NCI-H748 (cell line): Measurements from ENCODE around the gene SFTPA2.
"Not testable (repeated sequence)": the region's sequence is repeated elsewhere in the genome, so short reads cannot be mapped to it uniquely, and the experiment has no call there.

Experiments
- DNase-seq: peaks from one replicate; lab custom pipeline; 2025; ENCODE audit not compliant: unreplicated experiment; lab: John Stamatoyannopoulos, UW

The SFTPA2 gene

DNA sequence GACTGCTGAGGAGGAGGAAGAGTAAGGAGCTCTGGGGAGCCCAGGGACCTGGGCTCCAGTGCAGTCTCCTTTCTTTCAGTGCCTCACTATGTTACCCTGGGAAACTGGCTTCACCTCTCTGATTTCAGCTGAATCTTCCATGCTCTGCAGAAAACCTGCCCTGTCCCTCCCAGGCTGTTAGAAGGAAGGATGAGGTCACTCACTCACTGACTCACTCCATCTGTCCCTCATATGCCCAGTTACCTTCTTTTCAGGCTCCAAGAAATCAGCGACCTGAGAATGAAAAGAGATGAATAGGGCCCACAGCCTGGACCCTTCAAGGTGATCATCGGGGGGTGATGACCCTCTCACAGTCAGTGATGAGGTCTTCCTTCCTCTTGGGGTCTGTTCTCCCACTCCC lies 481 bp downstream of the SFTPA2 start:
- no peak for DNase-seq

DNA sequence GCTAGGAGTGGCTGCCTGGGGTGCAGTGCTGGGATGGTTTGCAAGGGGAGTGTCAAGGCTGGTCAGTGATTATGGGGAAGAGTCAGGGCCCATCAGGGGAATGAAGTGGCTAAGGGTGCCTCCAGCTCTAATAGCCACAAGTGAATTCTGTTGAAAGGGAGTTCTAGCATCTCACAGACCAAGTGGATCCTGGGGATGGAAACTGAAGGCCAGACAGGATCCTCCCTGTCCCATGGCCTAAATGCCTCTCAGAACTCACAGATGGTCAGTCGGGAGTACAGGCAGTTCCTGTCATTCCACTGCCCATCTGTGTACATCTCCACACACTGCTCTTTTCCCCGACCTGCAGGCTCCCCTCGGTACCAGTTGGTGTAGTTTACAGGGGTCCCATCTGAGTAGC lies 3.2 kb downstream of the SFTPA2 start:
- not testable (repeated sequence) for DNase-seq

DNA sequence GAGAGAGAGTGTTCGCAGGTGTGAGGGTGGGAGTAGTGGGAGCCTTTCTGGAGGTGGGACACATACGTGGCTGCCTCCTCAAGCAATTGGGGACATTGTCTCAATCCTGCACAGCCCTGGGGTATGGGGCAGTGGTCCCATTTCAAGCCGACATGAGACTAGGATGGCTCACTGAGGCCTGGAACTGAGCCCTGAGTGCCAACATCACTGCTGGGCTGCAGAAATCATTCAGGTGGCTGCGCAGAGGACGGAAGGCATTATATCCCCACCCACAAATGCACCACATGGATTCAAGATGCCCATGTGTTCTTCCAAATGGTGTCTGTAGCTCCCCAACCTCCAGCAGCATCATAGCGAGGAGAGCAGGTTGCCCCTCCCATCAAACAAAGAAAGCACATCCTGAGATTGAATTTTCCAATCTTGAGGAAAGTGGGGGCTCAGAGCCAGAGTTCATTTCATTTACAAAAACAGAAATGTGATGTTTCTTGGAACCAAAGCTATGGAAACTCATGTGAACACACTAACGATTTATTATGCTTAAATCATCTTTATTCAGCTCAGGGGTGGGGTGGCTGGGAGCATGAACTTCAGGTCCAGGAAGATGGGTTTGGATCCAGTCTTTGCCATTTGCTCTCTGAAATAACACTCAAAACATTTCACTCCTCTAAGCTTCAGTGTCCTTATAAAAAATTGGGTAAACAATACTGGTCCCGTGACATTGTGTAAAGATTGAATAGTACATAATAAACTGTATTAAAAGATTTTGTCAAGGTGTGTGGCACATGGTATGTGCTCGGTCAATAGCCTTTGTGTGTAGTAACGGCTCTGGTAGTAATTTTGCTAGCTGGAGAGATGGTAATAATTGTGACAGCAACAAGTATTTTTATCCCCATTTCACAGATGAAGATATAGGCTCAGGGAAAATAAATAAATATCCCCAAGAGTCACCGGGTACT lies 4.6 kb downstream of the SFTPA2 start:
- DNase-seq, result no peak

DNA sequence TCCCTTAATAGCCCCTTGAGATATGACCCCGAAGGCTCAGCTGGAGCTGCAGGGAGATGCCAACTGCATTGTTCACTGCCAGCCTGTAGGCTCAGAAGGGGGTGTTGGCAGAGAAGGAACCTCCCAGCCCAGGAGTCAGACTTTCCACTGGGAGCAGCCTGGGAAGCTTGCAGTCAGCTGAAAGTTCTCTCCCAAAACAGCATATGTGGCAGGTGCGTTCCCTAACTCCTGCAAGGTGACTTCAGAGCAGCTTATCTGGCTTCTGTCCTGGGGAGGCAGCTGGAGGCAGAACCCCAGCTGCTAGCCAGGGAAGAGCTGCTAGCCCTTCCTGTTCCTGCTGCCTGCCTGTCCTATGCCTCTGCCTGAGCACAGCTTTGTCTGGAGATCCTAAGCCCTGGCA lies 8.1 kb downstream of the SFTPA2 start:
- no peak for DNase-seq

DNA sequence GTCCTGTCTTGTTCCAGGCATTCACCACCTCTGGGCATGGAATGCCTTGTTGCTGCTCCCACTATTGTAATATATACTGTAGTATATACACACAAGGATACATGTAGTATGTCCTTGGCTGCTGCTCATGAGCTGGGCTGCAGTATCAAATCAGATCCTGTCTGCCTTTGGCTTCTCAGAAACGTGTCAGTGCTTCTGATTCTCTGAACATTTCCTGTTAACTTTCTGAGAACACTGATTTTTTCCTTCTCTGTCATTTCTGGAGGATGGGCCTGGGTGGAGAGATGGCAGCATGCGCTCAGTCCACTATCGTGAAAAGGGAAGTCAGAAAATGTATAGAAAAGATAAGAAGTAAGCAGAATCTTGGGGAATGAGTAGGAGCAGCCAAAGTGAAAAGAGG lies 12.2 kb downstream of the SFTPA2 start:
- DNase-seq, result no peak

DNA sequence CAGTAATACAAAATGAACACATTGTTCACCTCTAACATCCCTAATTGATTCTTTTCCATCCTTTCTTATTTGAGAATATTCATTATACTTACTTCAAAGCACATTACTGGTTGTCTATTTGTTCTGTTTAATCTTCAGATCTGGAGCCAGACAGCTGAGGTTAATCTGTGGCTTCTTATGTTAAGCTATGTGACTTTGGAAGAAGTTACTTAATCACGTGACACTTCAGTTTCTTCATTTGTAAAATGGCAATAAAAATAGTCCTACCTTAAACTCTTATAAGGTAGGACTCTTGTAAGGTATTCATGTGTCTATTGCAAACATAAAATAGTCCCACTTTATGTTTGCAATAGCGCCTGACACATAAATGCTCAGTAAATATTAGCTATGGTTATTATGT lies 13.1 kb downstream of the SFTPA2 start:
- not testable (repeated sequence) for DNase-seq

DNA sequence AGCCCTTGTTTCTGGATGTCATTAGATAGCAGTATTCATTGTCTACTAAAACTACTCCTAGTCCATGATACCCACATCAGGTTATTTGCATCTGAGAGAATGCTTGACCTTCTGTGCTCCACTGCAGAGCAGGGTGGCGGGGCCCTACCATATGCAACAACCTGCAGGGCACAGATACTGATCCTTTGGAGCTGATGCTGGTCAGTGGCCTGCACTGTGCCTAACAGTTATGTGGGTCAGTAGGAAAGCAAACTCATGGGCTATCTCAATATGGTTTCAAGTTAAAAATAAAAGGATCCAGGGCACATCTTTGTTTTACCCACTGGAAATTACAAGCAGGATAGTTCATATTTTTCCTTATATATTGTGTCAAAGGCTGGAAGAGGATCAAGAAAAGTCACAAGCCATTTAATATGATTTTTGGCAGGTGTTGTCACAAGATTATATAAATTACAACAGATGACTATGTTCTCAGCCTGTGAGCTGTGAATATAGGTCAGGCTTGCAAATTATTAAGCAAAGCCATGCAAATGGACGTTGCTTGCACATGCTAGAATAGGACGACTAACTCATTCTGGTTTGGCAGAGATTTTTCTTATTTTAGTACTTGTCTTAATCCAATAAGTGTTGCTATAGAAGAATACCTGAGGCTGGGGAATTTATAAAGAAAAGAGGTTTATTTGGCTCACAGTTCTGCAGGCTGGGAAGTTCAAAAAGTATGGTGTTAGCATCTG lies 15.1 kb downstream of the SFTPA2 start:
- not testable (repeated sequence) for DNase-seq

DNA sequence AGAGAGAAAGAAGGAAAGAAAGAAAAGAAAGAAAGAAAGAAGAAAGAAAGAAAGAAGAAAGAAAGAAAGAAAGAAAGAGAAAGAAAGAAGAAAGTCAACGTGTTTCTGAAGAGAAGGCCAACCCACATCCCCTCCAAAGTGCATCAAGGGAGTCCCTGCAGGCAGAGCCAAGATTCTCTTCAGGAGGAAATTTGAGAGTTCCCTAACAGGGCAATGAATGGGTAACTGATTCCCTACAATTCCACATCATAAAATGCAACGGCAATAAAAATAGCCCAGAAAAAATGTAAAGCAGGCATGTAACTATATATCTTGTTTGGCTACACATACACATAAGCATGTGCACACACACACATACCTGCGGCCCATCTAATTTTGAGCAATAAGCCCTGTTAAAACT lies 15.8 kb downstream of the SFTPA2 start:
- DNase-seq, result not testable (repeated sequence)

DNA sequence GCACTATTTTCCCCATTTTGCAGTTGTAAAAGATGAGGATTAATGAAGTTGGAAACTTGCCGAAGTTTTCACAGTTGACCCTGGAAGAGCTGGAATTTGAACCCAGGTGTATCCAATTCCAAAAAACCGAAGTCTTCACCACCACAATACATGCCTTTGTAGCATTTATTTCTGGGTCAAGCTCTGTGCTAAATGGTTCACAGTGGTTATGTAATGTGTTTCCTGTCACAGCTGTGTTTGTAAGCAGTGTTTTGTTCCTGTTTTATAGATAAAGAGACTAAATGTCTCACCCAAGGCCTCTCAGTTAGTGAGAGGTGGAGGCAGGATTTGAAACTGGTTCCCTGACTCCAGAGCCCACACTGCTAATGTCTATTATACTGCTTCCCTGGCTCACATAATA lies 17.6 kb downstream of the SFTPA2 start:
- DNase-seq, result no peak

DNA sequence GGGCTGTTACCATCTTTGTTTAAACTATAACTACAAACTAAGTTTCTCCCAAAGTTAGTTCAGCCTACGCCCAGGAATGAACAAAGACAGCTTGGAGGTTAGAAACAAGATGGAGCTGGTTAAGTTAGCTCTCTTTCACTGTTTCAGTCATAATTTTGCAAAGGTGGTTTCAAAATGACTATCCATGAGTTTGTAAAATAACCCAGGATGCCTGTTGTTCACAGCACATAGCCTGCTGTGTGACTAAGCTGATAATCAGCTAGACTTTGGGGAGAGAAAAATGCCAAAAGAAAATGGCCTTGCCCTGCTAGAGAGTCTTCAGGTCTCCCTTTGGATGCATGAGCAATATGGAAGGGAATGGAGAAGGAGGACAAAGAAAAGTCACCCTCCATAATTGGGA lies 19.3 kb downstream of the SFTPA2 start:
- DNase-seq, result not testable (repeated sequence)

DNA sequence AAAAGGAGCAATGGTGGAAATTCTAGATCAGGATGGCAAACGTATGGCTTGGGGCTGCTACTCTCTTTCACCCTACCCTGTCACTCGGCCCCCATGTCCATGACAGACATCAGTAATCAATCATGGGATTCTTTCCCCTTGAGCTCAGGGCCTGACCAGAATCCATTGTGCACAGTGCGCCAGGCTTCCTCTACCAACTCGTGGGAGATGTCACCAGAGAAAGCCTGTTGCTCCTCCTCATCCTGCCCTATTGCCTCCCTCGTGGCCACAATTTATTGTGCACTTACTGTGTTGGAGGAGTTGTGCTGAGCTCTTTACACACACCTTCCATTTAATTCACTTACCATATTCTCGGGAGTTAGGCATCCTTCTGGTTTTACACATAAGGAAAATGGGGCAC lies 21.9 kb downstream of the SFTPA2 start:
- not testable (repeated sequence) for DNase-seq

DNA sequence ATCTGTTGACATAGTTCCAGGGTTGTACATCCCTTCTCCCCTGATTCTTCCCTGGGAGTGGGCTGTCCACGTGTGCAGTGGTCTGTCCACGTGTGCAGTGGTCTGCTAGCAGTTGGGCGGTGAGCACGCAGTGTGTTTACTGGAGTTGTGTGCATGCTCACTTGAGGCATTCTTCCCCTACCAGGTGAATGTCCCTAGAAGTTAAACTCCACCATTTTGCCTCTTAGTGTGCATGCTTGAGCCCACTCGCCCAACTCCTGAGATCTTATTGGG lies 26.4 kb downstream of the SFTPA2 start:
- not testable (repeated sequence) for DNase-seq

DNA sequence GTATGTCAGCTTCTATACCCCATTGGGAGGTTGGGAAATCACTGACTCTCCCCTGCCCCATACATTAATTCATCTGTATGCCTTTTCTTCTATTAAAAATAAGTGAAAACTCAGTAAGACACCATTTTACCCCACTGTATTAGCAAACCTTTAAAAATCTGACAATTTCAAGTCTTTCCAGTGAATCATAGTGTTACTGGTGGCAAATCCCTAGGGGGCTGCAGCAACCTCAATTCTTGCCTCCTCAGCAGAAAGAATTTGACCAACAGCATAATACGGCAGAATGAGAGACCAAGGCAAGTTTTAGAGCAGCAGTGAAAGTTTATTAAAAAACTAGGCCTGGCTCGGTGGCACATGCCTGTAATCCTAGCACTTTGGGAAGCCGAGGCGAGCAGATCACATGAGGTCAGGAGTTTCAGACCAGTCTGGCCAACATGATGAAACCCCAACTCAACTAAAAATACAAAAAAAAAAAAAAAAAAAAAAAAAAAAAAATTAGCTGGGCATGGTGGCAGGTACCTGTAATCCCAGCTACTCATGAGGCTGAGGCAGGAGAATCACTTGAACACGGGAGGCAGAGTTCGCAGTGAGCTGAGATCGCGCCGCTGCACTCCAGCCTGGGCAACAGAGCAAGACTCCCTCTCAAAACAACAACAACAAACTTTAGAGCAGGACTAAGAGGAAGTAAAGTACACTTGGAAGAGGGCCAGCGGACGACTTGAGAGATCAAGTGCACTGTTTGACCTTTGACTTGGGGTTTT lies 26.9 kb downstream of the SFTPA2 start:
- DNase-seq, result not testable (repeated sequence)

DNA sequence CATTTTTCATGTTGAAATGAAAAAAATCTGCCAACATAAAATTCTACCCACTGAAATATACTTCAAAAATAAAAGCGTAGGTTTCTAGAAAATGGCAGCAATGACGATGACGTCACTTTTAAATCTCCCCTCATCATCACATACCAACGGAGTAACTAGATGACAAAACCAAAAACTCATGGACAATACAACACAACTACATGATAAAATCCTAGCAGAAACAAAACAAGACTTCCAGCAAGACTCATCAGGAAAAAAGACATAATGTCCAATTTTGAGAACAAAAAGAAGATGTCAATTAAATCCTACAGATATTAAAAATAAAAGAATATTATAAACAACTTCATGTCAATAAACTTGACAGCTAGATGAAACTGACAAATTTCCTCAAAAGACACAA lies 31.9 kb downstream of the SFTPA2 start:
- not testable (repeated sequence) for DNase-seq

DNA sequence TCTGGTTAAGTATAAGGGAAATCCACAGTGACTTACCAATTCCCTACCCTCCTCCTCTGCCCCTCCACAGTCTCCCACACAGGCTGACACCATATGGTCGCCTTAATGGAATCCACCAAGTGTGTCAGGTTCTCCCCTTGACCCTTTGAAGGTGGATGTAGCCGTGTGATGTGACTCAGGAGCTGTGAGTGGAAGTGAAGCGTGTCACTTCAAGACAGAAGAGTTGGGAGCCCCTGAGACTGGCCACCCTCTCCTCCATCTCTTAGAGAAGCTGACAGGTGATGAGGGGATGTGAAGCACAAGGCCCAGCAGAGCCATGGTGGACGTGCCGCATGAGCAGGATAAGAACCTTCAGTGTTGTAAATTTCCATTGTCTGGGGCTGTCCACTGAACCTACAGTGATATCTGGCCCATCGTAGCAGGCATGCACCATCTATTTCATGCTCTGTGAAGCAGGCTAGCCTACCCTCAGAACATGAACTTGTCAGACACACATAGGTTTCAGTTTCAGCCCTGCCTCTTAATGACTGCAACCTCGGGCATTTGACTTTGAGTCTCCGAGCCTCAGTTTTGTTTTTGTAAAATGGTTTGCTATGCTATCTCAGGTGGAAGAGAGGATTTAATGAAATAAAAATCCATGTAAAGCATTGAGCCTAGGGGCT lies 35.0 kb downstream of the SFTPA2 start:
- not testable (repeated sequence) for DNase-seq

DNA sequence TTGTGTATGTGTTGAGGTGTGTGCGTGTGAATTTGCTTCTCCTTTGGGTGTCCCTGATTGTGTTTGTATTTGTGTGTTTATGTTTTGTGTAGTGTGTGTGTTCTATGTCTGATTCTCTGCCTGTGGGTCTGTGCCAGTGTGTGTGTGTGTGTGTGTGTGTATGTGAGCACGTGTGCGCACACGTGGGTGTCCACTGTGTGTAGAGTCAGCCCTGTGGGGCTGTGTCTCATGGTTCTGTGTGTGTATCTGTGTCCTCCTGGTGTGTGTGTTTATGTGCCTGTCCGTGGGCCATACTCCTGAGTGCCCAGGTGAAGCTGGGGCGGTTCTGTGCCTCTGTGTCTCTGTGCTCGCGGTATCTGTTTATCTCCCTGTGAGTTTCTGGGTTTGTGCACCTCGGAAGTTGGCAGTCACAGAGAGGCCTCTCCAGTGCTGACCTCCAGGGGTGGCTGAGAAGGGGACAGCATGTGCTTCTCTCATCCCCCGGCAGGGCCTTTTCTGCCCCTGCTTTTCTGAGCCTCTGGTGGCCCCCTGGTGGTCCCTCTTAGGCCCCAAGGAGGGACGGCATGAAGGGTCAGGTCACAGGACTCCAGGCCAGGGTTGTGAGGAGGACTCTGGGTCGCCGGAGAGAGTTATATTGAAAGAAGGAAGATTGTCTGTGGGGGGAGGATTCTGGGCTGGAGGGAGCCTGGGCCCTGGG lies 36.9 kb downstream of the SFTPA2 start:
- DNase-seq, result not testable (repeated sequence)

DNA sequence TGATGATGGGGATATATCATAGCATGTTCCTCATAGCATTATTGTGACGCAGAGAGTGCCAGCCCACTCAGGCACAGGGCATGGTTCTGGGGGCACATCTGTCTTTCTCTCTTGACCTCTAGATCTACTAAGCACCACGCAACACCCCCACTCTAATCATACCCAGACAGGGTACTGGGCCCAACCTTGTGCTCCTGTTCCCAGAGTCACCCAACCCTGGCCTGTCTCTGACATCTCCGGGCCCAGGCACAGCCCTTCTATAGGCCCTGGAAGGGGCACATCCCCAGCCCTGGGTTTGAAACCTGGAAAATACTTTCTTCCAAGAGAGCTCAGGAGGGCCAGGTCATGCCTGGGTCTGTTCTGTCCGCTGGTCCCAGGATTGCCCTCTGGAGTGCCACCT lies 37.7 kb downstream of the SFTPA2 start:
- not testable (repeated sequence) for DNase-seq

DNA sequence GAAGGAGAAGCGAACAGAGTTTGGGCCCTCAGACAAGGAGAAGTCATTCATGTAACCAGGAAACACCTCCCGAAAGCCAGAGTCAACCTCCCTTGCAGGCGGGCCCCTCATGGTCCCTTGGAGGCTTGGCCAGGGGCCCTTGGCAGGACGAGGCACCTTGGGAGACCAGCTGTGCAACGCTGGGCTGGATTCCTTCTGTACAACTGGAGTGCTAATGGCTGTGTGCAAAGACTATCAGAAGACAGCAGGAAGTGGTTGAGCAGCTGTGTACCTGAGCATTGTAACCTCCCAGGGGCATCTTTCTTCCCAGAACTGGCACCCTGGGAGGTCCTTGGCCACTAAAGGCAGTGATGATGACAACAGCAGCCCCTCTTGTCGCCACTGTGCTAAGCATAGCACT lies 38.5 kb downstream of the SFTPA2 start:
- DNase-seq, result not testable (repeated sequence)

DNA sequence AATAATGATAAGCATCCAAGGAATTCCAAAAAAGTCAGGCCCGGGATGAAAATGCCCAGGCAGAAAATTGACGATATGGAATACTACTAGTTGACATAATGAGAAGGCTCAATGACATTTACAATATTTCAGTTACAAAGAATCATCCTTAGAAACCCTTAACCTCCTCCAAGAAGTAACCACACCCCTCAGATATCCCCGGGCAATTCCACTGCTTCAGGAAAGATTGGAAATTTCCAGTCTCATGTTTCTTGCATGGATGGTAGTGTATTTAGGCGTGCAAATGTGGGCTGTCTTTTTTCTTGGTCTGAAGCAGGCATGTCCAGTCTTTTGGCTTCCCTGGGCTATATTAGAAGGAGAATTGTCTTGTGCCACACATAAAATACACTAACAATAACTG lies 42.6 kb downstream of the SFTPA2 start:
- not testable (repeated sequence) for DNase-seq

DNA sequence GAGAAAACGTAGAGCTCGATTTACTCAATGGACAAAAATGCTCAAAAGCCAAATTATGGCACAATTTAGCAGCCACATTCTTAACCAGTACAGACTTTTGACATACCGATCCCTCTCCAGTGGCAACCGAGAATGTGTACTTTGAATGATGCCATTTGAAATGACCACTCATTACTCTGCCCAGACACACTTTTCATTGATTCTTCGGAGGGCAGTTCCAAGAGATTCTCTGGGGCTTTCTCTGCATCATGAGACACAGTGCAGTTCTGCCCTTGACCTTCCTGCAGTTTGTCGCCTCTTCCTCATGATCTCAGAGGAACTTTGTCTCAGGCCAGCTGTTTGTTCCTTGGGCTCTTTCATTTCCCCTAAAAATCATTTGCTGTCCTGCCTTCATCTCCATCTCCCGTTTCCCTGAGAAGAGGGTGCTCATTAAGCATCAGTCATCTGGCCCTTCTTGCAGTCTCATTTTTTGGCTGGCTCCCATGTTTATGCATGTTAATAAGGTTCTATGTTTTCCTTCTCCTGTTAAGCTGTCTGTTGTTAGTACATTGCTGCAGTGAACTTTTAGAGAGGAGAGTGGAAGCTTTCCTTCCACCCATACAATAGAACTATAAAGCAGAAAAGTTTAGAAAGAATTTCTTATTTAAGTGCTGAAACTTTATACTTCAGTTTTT lies 43.5 kb downstream of the SFTPA2 start:
- DNase-seq, result not testable (repeated sequence)
